IPS-18a (cell line): ENCODE measurements around the gene MRPS10.

Experiments used
- H3K27ac ChIP-seq: one replicate; pipeline ENCODE4 v1.5.1; 2013; ENCODE audit warnings: low read length
- H3K27me3 ChIP-seq: one replicate; pipeline ENCODE4 v1.6.1; 2013; ENCODE audit warnings: mild to moderate bottlenecking, low read length; ENCODE audit not compliant: control insufficient read depth, insufficient read depth
- H3K36me3 ChIP-seq: one replicate; pipeline ENCODE4 v1.6.1; 2013; ENCODE audit warnings: low read depth, low read length; ENCODE audit not compliant: control insufficient read depth
- H3K4me1 ChIP-seq: one replicate; pipeline ENCODE4 v1.6.1; 2013; ENCODE audit warnings: low read depth, low read length; ENCODE audit not compliant: control insufficient read depth
- H3K4me3 ChIP-seq: one replicate; pipeline ENCODE4 v1.5.1; 2013; ENCODE audit warnings: low read length
- H3K9ac ChIP-seq: one replicate; pipeline ENCODE4 v1.6.1; 2013; ENCODE audit warnings: mild to moderate bottlenecking, low read length, moderate library complexity
- H3K9me3 ChIP-seq: one replicate; pipeline ENCODE4 v1.6.1; 2013; ENCODE audit warnings: low read depth, low read length; ENCODE audit not compliant: control insufficient read depth

Gene MRPS10

GRCh38 chr6:42217519-42218367, at the start of gene MRPS10:
Gene MRPS10, minus strand, starts transcription at chr6:42217861. Its CDS starts 12 bp downstream, at chr6:42217849.
- H3K4me3 ChIP-seq: peak within 1 kb of the TSS; percentile 100
- H3K4me1 ChIP-seq: peaks cover 3% of the 10 kb centered on the region
- H3K27ac ChIP-seq: peak within 1 kb of the TSS; percentile 91
- no peaks in the 10 kb centered on the region for H3K9me3 ChIP-seq
- peaks cover 12% of the 10 kb centered on the region for H3K36me3 ChIP-seq
- no peaks in the 10 kb centered on the region for H3K27me3 ChIP-seq
- H3K9ac ChIP-seq: peak within 1 kb of the TSS; percentile 96

- H3K27ac ChIP-seq: no peak overlapping the region
- no peak overlapping the region for H3K4me3 ChIP-seq
- H3K9me3 ChIP-seq: no peaks in the 10 kb centered on the region
- H3K36me3 ChIP-seq: peaks cover 19% of the 10 kb centered on the region
- H3K4me1 ChIP-seq: peaks cover 5% of the 10 kb centered on the region
- H3K27me3 ChIP-seq: no peaks in the 10 kb centered on the region
- H3K9ac ChIP-seq: no peak overlapping the region
Measured at GRCh38 chr6:42266538-42266937, 48.9 kb upstream of the MRPS10 start.

GRCh38 chr6:42264852-42265390, 47.3 kb upstream of the MRPS10 start:
- Histone ChIP-seq H3K36me3 (peaks cover 19% of the 10 kb centered on the region), H3K4me1 (peaks cover 6% of the 10 kb centered on the region), H3K9me3 (no peaks in the 10 kb centered on the region), H3K27me3 (no peaks in the 10 kb centered on the region), H3K4me3 (no peak overlapping the region), H3K9ac (no peak overlapping the region), H3K27ac (no peak overlapping the region)

GRCh38 chr6:42264162-42264851, 46.6 kb upstream of the MRPS10 start:
- no peaks in the 10 kb centered on the region for H3K27me3 ChIP-seq

GRCh38 chr6:42263165-42263728, 45.6 kb upstream of the MRPS10 start:
- H3K9ac ChIP-seq: no peak overlapping the region
- peaks cover 9% of the 10 kb centered on the region for H3K4me1 ChIP-seq
- no peak overlapping the region for H3K4me3 ChIP-seq
- H3K27ac ChIP-seq: no peak overlapping the region
- H3K27me3 ChIP-seq: no peaks in the 10 kb centered on the region
- no peaks in the 10 kb centered on the region for H3K9me3 ChIP-seq
- H3K36me3 ChIP-seq: peaks cover 15% of the 10 kb centered on the region

More at GRCh38 chr6:42264162-42264851, 46.6 kb upstream of the MRPS10 start:
- peaks cover 19% of the 10 kb centered on the region for H3K36me3 ChIP-seq
- no peak overlapping the region for H3K27ac ChIP-seq
- no peaks in the 10 kb centered on the region for H3K9me3 ChIP-seq
- no peak overlapping the region for H3K9ac ChIP-seq
- no peak overlapping the region for H3K4me3 ChIP-seq
- peaks cover 5% of the 10 kb centered on the region for H3K4me1 ChIP-seq

- H3K36me3 ChIP-seq: peaks cover 15% of the 10 kb centered on the region
- peaks cover 26% of the 10 kb centered on the region for H3K4me1 ChIP-seq
- no peaks in the 10 kb centered on the region for H3K9me3 ChIP-seq
- H3K27ac ChIP-seq: no peak overlapping the region
- H3K4me3 ChIP-seq: no peak overlapping the region
- no peak overlapping the region for H3K9ac ChIP-seq
- H3K27me3 ChIP-seq: no peaks in the 10 kb centered on the region
Measured at GRCh38 chr6:42260972-42261371, 43.3 kb upstream of the MRPS10 start.

DNA sequence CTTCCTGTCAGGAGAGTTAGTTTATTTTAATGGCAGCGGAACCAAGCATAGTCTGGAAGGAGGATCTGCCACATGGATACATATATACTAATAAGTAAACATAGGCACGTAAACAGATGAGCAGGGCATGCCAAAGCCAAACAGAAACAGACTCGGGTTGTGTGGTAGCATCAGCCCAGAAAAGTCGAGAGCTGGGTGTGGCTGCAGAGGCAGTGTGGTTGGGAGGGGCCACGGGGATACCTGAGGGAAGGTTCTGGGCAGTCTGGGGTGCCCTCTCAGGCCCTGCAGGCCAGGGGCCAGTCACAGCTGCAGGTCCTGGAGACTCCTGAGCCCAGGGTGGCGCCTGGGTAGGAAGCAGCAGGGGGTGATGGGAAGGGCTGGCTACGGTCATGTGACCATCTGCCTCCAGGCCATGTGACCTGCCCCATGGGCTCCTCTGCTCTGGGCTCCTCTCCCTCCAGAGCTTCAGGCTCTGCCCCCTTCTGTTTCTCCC, 42.8 kb upstream of the MRPS10 start:
- peaks cover 16% of the 10 kb centered on the region for H3K36me3 ChIP-seq
- no peak overlapping the region for H3K27ac ChIP-seq
- H3K9ac ChIP-seq: no peak overlapping the region
- no peaks in the 10 kb centered on the region for H3K27me3 ChIP-seq
- H3K4me3 ChIP-seq: no peak overlapping the region
- H3K9me3 ChIP-seq: no peaks in the 10 kb centered on the region
- H3K4me1 ChIP-seq: peaks cover 26% of the 10 kb centered on the region

DNA sequence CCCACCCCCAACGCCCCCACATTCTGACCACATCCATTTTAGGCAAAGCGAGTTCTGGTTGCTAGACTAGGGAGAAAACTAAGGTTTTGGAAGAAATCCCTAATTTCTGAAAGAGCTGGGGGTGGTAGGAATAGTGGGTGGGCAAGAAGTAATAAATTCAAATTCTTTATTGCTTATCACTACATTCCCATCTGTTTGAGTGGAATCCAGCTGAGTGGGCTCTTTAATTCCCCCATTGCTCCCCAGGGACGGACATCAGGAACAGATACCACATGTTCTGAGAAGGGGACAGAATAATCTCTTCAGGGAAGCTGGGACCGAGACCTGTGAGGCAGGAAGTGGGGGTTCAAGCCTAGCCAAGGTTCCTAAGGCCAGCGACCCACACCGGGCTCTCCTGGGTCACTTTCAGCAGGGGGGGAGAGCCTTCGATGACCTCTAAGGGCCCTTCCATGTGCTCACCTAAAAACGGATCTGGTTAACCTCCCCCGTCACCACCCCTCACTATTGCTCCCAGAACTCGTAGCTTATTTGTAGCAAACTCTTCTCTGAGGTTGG, 42.3 kb upstream of the MRPS10 start:
- Histone ChIP-seq H3K4me1 (peaks cover 26% of the 10 kb centered on the region), H3K9me3 (no peaks in the 10 kb centered on the region), H3K9ac (no peak overlapping the region), H3K27me3 (no peaks in the 10 kb centered on the region), H3K36me3 (peaks cover 22% of the 10 kb centered on the region), H3K4me3 (no peak overlapping the region), H3K27ac (no peak overlapping the region)

DNA sequence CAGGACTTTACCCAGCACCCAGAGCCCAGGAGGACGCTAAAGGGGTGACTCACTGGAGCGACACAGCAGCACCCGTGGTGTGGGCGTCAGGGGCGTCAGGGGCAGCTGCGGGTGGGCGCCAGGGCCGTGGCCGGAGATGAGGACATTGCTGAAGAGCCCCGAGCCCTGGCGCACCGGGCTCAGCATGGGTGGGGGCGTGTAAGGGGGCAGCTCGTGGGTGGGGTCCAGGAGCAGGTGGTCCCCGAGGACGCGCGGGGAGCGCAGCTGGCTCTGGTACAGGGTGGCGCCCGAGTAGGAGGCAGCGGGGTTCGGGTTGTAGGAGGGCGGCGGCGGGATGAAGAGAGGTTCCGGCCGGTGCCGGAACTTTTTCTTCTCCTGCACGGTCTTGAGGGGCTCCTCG, 41.6 kb upstream of the MRPS10 start:
- no peak overlapping the region for H3K4me3 ChIP-seq
- H3K9me3 ChIP-seq: no peaks in the 10 kb centered on the region
- no peak overlapping the region for H3K27ac ChIP-seq
- peaks cover 26% of the 10 kb centered on the region for H3K4me1 ChIP-seq
- no peaks in the 10 kb centered on the region for H3K27me3 ChIP-seq
- H3K9ac ChIP-seq: no peak overlapping the region
- peaks cover 25% of the 10 kb centered on the region for H3K36me3 ChIP-seq

DNA sequence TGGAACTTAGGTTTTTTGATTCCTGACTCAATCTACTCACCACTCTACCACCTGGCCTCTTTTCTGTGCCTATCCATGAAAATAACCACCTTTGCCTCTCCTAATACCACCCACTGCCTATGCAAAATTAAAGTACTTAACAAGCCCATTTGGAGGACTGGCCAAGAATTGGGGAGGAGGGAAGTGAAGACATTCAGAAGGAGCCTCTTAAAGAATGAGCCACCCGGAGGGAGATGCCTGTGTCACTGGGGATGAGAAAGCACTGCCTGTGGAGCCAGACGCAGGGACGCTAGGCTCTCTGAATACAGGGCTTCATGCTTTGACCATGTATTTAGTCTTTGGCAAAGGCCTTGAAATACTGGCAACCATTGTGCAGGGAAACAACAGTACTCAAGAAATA, 40.0 kb upstream of the MRPS10 start:
- Histone ChIP-seq H3K4me3 (peak overlapping the region; percentile 24), H3K9me3 (no peaks in the 10 kb centered on the region)

GRCh38 chr6:42257063-42257462, 39.4 kb upstream of the MRPS10 start:
- H3K36me3 ChIP-seq: peaks cover 37% of the 10 kb centered on the region

More for the DNA sequence above, 40.0 kb upstream of the MRPS10 start:
- peaks cover 34% of the 10 kb centered on the region for H3K36me3 ChIP-seq
- H3K9ac ChIP-seq: no peak overlapping the region
- no peaks in the 10 kb centered on the region for H3K27me3 ChIP-seq
- peak overlapping the region; percentile 41 for H3K27ac ChIP-seq
- H3K4me1 ChIP-seq: peaks cover 26% of the 10 kb centered on the region

More at GRCh38 chr6:42257063-42257462, 39.4 kb upstream of the MRPS10 start:
- Histone ChIP-seq H3K27ac (peak overlapping the region; percentile 41), H3K4me1 (peaks cover 26% of the 10 kb centered on the region), H3K27me3 (no peaks in the 10 kb centered on the region), H3K4me3 (peak overlapping the region; percentile 24), H3K9me3 (no peaks in the 10 kb centered on the region), H3K9ac (no peak overlapping the region)
